Measurements from ENCODE around the gene IMMP2L.
"Not testable (repeated sequence)": the region's sequence is repeated elsewhere in the genome, so short reads cannot be mapped to it uniquely, and the experiment has no call there.

The IMMP2L gene

DNA sequence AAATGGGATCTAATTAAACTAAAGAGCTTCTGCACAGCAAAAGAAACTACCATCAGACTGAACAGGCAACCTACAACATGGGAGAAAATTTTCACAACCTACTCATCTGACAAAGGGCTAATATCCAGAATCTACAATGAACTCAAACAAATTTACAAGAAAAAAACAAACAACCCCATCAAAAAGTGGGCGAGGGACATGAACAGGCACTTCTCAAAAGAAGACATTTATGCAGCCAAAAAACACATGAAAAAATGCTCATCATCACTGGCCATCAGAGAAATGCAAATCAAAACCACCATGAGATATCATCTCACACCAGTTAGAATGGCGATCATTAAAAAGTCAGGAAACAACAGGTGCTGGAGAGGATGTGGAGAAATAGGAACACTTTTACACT is 111.6 kb downstream of the IMMP2L start:
- not testable (repeated sequence) for DNase-seq

DNA sequence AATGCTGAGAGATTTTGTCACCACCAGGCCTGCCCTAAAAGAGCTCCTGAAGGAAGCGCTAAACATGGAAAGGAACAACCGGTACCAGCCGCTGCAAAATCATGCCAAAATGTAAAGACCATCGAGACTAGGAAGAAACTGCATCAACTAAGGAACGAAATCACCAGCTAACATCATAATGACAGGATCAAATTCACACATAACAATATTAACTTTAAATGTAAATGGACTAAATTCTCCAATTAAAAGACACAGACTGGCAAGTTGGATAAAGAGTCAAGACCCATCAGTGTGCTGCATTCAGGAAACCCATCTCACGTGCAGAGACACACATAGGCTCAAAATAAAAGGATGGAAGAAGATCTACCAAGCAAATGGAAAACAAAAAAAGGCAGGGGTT is 114.8 kb downstream of the IMMP2L start:
- DNase-seq, result not testable (repeated sequence)

DNA sequence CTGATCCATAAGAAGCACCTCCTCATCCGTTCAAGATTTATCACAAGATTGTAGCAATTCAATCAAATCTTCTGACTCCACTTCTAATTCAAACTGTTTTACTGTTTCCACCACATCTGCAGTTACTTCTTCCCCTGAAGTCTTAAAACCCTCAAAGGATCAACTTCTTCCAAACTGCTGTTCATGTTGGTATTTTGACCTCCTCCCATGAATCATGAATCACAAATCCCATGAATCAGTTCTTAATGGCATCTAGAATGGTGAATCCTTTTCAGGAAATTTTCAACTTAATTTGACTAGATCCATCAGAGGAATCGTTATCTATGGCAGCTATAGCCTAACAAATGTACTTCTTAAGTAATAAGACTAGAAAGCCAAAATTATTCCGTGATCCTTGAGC is 122.3 kb downstream of the IMMP2L start:
- no peak for DNase-seq

DNA sequence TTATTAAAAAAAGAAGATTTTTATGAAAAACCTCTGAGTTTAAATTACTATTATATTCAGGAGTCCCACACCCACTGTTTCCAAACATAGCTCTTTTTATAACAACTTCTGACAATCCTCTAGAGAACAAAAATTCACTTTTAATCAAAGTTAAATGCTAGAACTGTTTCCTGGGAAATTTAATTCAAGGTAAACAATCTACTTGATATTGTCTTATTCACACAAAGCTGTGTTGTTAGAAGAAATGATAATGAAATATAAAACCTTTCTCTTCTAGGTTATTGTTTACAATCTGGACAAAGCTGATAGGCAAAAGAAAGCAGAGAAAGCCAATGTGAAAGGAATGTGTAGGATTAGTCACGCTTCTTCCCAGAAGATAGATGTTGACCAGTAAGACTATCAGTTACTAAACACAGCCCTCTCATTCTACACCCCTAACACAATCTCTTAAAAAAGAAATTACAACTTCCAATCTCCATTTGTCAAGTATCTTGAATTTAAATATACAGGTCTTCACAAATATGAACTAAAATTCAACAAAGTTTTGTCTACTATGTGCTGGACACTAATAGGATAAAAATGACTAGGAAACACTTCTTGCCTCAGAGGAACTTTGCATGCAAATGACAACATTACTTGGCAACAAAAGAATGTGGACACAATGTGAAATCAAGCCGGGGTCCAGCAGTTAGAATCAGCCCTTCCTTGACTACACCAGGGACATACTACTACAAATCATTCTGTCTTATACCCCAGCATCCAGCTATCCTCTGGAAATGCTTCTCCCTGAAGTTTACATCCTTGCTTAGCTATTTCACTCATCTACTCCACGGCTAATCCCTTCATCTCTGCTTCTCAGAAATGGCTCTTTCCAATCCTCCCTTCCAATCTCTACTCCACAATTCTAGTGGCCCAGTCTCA is 123.7 kb downstream of the IMMP2L start:
- no peak for DNase-seq

DNA sequence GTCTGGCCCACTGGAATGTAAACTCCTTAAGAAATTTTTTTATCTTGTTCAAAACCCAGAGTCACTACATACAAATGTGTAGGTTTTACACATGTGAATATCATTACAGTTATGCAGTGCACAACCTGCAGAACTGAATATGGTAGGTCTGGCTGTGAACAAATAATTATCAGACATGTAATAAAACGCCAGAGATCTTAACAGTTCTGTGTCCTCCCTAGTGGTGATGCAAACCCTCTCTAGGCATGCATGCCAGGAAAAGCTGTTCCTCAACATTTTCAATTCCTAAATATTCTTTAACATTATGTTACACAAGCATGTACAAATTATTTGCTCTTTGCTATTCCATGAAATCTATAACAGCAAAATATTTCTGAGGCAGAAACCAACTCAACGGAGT is 124.6 kb downstream of the IMMP2L start:
- DNase-seq, result no peak

DNA sequence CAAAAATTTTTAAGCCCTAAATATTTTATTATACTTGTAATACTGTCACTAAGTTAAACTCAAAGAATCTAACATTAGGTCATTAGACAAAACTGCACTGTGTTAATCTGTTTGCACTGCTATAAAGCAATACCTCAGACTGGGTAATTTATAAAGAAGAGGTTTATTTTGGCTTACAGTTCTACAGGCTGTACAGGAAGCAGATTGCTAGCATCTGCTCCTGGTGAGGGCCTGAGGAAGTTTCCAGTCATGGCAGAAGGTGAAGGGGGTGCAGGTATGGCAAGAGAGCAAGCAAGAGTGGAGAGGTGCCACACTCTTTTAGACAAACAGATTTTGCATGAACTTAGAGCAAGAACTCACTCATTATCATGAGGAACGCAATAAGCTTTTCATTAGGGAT is 125.7 kb downstream of the IMMP2L start:
- no peak for DNase-seq

DNA sequence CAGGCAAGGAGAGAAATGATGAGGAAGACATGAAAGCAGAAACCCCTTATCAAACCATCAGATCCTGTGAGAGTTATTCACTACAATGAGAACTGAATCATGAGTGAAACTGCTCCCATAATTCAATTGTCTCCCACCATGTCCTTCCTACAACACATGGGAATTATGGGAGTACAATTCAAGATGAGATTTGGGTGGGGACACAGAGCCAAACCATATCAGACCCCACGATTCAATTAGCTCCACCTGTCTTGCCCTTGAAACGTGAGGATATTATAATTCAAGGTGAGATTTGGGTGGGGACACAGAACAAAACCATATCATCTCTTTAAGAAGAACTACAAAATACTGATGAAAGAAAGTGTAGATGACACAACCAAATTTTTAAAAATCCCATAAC is 128.9 kb downstream of the IMMP2L start:
- DNase-seq, result no peak

DNA sequence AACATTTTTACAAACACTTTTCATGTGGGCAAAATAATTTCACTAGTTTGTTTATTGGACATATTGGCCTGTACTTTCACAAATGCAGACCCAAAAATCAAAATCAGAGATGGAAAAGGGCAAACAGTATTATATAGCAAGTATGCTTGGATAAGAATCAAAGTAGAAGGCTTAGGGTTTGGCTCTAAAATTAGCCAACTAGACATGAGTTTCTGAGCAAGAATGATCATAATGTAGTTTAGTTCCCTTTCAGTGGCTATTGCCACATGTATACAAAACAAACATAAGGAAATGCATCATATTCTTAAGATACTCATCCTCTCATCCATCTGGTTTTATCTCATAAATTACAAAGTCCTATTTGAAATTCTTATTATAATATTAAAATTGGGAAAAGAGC is 132.5 kb downstream of the IMMP2L start:
- DNase-seq, result no peak

DNA sequence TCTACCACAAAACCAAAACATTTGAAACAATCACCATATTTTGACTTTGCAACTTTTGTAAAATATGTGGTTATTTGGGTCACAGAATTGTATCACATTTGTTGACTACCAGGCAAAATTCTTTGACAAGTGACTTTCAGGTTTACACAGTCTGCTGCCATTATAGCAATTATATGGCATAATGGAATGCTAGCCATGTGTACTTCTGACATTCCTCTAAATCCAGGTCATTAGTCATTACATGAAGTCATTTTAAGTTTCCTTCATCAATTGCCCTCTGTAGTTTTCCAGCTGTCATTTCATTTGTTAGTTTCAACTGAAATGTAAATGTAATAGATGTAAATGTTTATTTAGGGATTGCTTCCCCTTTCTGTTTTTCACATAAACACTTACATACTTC is 137.5 kb downstream of the IMMP2L start:
- no peak for DNase-seq

DNA sequence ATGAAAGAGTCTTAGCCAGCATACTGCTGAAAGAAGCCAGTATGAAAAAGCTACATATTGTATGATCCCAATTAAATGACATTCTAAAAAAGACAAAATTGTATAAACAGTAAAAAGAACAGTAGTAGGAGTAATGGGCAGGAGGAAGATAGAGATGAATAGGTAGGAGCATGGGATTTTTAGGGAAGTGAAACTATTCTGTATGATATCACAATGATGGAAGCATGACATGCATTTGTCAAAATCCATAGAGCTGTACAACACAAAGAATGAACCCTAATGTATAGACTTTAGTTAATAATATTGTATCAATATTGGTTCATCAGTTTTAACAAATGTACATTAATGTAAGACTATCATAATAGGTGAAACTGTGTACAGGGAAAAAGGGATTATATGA is 147.9 kb downstream of the IMMP2L start:
- no peak for DNase-seq

DNA sequence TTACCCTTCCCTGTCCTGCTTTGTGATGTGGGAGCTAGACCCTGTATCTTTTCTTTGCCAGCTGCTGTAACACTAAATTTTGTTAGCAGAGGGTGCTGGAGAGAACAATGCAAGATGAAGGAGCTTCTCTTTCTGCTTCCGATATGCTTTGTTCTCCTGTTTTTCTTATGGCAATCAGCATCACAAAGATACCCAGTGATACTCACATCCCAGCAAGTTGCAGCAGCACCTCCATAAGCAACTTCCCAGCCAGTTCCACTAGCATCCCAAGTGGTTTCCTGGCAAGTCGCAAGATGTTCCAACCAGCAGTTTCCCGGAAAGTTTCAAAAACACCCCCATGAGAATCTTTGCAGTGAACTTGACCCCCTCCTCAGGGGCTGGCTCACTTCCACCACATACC is 148.6 kb downstream of the IMMP2L start:
- no peak for DNase-seq

DNA sequence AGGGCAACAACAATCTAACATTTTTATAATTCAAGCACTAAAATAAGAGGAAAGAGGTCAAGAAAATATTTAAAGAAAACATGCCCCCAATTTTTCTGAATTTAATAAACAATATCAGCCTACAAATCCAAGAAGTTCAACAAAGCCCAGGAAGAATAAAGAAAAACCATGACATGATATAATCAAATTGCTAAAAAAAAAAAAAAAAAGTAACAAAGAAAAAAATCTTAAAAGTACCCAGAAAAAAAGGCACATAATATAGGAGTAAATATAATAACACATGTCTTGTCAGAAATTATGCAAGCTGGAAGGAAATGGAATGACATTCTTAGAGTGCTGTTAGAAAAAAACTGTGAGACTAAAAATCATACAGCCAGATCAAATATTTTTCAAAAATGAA is 151.4 kb downstream of the IMMP2L start:
- no peak for DNase-seq

DNA sequence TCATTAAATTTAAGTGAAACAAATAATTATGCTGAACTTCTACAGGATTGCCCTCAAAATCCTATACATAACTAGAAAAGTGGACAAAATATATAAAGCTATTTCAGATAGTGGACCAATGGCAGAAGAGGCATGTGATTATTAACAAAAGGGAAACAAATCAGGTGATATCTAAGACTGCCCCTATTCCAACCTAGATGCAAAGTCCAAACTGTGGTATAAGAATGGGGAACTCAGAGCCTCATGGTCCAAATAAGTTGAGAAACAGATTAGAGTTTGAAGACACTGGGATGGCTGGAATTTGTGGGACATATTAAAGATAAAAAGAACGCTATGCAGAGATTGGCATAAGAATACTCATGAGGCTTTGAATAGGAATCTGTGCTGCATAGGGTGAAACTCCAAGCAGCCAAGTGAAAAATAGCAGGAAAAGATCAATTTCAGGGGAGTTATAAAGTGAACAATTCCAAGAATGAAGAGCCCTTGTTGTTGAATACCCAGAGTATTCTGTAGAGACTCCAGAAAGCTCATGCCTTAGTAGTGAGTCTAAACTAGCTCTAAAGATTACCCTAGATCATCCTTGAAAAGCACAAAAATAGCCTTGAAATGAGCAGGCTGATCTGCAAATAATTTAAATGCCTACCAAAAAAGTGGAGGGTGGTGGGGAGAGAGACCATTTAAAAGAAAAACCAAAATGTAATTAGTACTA is 152.4 kb downstream of the IMMP2L start:
- DNase-seq, result no peak

DNA sequence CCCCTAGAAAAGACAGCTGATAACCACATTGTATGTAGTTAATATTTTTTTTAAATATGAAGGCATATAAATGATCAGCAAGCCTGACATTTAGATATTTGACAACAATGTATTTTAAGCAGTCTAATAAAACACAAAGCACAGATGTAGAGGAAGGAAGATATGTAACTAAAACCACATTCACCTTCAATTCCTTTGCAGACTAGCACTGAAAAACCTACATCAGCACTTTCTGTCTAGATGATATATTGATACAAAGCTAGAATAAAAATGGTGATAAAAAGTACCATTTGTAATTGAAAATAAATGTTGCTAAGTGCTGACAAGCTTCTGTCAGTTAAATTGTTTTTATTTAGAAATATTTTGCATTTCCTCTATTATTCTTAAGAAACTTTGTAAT is 153.6 kb downstream of the IMMP2L start:
- DNase-seq, result no peak

DNA sequence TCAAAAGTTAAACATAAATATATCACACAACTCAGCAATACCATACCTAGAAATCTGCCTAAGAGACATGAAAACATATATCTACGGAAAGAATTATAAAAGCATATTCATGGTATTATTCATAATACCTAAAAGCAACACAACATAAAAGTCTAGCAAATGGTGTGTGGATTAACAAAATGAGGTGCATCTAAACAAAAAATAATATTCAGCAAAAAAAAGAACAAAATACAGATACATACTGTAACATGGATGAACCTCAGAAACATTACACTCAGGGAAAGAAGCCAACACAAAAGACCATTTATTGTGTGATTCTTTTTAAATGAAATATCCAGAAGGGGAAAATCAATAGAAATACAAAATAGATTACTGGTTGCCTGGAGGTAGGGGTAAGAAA is 155.0 kb downstream of the IMMP2L start:
- no peak for DNase-seq

DNA sequence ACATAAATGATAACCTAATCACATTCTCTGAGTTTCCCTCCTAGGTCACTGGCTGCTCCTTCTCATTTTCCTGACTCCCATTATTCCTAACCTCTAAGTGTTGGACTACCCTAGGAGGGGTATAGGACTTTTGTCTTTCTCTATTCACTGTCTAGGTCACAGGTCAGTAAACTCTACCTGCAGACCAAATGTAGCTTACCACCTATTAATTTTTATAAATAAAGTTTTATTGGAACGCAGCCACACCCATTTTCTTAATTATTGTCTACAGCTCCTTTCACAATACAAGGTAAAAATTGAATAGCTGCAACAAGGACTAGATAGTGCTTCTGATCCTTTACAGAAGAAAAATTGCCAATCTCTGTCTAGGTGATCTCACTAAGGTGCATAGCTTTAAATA is 156.7 kb downstream of the IMMP2L start:
- no peak for DNase-seq

DNA sequence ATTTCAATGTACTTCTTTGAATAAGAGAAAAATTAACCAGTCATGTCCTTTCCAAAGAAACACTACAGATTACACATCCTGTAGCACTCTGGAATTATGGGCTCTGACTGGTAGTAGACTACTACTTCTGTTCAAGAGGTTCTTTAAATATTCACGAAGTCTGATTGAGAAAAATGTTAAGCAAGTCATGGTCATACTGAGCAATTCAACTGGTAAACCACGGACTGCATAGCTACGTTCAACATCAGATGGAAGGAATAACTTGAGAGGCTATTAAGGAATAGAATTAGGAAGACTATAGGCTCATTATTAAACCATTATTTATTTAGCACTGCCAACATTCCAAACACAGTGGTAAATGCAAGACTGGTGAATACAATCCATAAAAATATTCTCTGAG is 160.8 kb downstream of the IMMP2L start:
- peak; percentile 13 for DNase-seq

DNA sequence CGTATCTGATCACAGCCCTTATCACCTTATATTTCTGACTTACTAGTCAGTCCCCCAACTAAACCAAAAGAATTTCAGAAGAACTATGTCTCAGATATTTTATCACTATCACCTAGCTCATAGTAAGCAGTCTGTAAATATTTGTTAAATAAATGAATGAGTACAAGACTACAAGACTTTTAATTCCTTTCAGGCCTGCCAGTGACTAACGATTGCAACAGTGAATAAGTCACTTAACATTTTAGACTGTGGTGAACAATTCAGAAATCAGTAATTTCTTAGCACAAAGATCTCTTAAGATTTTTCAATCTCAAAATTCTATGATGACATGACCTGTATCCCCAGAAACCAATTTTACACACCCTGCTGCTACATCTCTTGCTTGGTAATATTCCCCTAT is 162.2 kb downstream of the IMMP2L start:
- no peak for DNase-seq

DNA sequence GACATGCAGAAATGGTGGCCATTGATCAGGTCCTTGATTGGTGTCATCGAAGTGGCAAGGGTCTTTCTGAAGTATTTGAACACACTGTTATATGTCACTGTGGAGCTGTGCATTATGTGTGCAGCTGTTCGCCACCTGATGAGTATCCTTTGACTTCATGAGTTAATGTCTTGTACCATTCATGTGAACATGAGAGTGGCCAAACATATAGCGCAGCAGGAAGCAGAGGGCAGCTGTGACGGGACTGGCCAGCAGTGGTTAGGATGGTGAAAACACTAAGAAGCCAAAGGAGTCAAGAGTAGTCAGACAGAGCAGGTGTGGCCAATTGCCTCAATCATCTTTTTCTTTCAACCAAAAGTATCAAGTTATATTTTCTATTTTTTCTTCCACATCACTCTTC is 167.4 kb downstream of the IMMP2L start:
- DNase-seq, result no peak

DNA sequence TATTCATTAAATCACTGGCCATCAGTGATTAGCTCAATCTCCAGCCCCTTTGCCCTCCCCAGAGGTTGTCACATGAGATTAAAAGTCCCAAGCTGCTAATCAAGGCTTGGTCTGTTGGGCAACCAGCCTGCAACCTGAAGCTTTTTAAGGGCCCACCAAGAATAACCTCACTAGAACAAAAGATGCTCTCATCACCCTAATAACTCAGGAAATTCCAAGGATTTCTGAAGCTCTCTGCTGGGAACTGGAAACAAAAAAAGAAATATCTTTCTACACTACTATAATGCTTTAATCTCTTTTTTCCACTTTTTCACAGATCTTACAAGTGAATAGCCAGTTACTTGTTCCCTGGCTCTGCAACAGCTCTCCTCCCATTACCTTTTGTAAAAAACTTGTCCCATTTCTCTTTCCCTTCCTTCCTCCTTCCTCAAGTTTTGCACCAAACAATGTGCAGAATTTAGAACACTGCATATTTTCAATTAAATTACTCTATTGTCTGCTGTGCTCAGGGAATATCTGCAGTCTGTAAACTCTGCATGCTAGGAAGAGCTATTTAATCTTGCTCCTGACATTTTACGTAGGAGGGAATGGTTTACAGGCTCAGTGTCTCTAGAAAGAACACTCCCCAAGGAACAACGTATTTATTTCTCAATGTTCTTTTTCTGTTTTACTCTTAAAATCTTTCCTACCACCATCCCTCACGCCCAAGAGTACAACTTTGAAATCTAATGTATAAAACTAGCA is 169.1 kb downstream of the IMMP2L start:
- DNase-seq, result peak; percentile 30

DNA sequence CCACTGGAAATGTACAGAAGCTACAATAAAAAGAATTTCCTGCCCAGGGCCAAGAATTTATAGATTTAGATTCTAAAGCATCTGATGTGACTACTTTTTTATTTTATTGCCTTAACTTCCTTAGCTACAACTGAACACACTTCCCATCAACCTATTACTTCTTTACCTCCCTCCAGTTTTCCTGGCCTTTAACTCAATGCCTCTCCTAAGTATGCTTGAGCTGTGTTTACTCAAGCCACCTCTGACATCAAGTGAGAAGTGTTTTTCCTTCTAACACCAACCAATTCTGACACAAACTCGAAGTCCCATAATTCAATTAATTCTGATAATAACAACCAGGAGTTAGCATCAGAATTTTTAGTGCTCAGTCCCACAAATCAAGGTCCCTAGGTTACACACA is 170.0 kb downstream of the IMMP2L start:
- peak; percentile 60 for DNase-seq

DNA sequence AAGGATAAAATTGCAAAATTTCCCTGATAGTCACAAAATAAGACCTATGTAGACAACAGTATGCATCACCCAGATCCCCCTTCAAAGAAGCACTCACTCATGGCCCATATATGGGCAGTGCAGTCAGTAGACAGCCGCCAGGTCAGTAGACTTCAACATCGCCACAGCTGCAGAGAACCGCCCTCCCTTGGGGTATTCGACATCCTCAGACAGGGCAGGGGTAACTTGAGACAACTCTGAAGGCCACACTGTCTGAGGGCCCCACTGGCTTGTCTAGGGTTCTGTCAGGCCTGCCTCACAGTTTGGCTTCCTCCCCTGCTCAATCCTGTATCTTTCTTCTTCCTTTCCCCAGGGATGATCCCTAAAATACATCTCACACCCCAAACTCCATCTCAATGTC is 172.3 kb downstream of the IMMP2L start:
- DNase-seq, result no peak

DNA sequence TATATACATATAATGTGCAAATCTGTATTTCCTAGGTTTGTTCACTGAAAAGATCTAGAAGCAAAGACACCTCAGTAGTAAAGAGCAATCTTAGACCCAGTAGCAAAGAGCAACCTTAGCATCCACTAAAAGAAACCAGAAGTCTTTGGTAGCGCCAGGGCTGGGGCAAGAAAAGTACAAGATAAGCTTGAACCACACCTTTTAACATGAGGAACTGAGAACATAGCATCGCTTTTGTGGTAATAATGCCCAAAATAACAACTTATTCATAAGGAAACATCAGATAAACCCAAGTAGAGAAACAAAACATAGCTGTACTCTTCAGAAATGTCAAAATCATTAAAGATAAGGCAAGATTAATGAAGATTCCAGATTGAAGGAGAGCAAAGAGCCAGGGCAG is 173.4 kb downstream of the IMMP2L start:
- no peak for DNase-seq

DNA sequence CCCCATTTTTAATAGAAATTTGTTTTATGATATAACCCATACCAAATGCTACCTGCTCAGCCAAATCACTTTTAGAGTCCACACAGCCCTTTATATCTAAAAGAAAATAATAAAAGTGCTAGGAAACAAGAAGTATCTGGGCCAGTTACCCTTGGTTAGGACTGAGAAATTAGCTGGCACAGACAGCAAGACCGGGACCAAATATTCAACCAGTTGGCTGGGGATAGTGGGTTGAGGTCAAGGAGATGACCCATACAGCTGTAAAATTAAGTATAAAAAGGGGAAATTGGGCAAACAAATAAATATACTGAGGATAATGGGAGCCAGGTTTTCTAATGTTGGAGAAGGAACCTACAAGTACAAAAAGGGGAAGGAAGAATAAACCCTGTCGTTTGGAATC is 174.3 kb downstream of the IMMP2L start:
- no peak for DNase-seq
